Right atrium auricular region (tissue), 2 donors: Measurements from ENCODE around the gene TTC33. TPM values are rescaled to one million over a fixed set of nuclear protein-coding genes. Genes with fewer than 3 reads are reported as not detected.

ENCODE experiments used
- DNase-seq: peaks from one replicate; pipeline ENCODE4 v3.0.0-alpha.2; 2019; ENCODE audit warnings: low spot score
- H3K27ac ChIP-seq, 2 donors: fragments of 200-600 bp; sonication (generic); 1 replicate in 1 of 2; 2 replicates in 1 of 2; pipeline ENCODE4 v1.5.1; 2016 to 2019
- H3K27me3 ChIP-seq, 2 donors: fragments of 200-600 bp; sonication (generic); one replicate each; pipeline versions ENCODE4 v1.5.1 to v1.6.0; 2017 to 2019
- H3K36me3 ChIP-seq: fragments of 200-600 bp; sonication (generic); one replicate; pipeline ENCODE4 v1.5.1; 2016
- H3K4me1 ChIP-seq, 2 donors: fragments of 200-600 bp; sonication (generic); one replicate each; pipeline versions ENCODE4 v1.5.1 to v1.6.0; 2017 to 2019
- H3K4me3 ChIP-seq, 2 donors: fragments of 200-600 bp; sonication (generic); 1 replicate in 1 of 2; 2 replicates in 1 of 2; pipeline ENCODE4 v1.5.1; 2017 to 2019; ENCODE audit warnings: mild to moderate bottlenecking in 1 of 2, moderate library complexity in 1 of 2
- H3K9me3 ChIP-seq, 2 donors: fragments of 200-600 bp; sonication (generic); one replicate each; pipeline ENCODE4 v1.5.1; 2019
- total RNA-seq, 2 donors: library from RNA; depleted of rRNA; stranded (reverse); fragments of >200 nt; gene quantifications; one replicate each; pipeline ENCODE4 v1.1.0, GENCODE V29; 2016
- TF ChIP-seq, protein P1 (sequence below), 2 donors: fragments of 200-600 bp; sonication (generic); IDR thresholded peaks; one replicate each; pipeline ENCODE4 v1.5.1; 2019; ENCODE audit warnings: antibody characterized with exemption in 2 of 2

TTC33 gene
- total RNA-seq, 2 donors from 2014 or later = 10.2 to 16.7 TPM

DNA sequence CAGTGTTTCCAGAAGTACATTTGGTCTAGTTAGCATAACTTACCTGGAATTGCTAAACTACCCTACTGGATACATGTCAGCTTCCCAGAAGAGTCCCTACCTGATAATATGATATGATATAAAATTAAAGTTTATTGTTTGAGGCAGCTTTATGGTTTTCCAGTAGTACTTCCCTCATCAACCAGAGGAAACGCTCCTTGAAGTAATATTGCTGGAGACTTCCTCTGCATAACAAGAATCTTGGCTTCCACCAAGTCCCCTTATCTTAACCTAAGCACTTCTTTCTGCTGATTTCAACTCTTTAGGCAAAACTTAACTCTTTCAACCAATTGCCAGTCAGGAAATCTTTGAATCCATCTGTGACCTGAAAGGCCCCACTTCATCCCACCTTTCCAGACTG, 290.3 kb downstream of the TTC33 start:
- Histone ChIP-seq H3K27ac (no peak overlapping the region), H3K27me3 (no peaks in the 10 kb centered on the region), H3K4me3 (no peak overlapping the region), H3K4me1 (no peaks in the 10 kb centered on the region), H3K9me3 (peaks cover 0 to 11% of the 10 kb centered on the region in 2 donors), H3K36me3 (no peaks in the 10 kb centered on the region)
- no peak for DNase-seq
- TF ChIP-seq, protein P1, sequence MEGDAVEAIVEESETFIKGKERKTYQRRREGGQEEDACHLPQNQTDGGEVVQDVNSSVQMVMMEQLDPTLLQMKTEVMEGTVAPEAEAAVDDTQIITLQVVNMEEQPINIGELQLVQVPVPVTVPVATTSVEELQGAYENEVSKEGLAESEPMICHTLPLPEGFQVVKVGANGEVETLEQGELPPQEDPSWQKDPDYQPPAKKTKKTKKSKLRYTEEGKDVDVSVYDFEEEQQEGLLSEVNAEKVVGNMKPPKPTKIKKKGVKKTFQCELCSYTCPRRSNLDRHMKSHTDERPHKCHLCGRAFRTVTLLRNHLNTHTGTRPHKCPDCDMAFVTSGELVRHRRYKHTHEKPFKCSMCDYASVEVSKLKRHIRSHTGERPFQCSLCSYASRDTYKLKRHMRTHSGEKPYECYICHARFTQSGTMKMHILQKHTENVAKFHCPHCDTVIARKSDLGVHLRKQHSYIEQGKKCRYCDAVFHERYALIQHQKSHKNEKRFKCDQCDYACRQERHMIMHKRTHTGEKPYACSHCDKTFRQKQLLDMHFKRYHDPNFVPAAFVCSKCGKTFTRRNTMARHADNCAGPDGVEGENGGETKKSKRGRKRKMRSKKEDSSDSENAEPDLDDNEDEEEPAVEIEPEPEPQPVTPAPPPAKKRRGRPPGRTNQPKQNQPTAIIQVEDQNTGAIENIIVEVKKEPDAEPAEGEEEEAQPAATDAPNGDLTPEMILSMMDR (IDR thresholded peaks at IDR 0.05) = no peak

DNA sequence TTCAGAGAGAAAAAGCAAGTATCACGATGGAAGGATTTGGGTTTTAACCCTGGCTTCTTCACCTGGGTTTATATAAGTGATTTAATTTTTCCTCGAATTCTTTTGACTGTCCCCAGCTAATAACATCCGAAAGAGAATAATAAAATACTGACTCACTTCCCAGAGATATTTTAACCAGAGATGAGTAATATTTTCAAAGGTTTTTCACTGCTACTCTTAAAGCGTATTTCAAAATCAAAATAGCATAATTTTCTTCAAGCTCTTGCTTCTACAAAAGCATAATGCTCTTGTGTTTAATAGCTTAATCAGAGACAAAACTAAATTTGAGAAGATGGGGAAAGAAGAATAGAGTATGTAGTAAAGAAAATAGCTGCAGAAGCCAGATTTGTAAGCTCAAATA, 291.2 kb downstream of the TTC33 start:
- Histone ChIP-seq H3K27me3 (no peaks in the 10 kb centered on the region), H3K36me3 (no peaks in the 10 kb centered on the region)

More for the DNA sequence above, 291.2 kb downstream of the TTC33 start:
- no peak overlapping the region for H3K27ac ChIP-seq
- no peak overlapping the region for H3K4me3 ChIP-seq
- peaks cover 0 to 17% of the 10 kb centered on the region in 2 donors for H3K9me3 ChIP-seq
- TF ChIP-seq, protein P1 (IDR thresholded peaks at IDR 0.05) = no peak
- DNase-seq = no peak
- no peaks in the 10 kb centered on the region for H3K4me1 ChIP-seq

Other genes with a start within 250 kb of the TTC33 start
- gene PTGER4, start 76.0 kb downstream of the TTC33 start, total RNA-seq = 10 to 100 TPM in 1 of 2 donors, 1 to 10 TPM in 1; 7.3 to 22.0 TPM
- gene PRKAA1, start 42.4 kb upstream of the TTC33 start, total RNA-seq = 10 to 100 TPM; 43.0 to 52.5 TPM
- 10 to 100 TPM; 51.2 to 95.3 TPM for gene RPL37, start 79.3 kb upstream of the TTC33 start, total RNA-seq
- gene CARD6, start 85.4 kb upstream of the TTC33 start, total RNA-seq = 10 to 100 TPM in 1 of 2 donors, 1 to 10 TPM in 1; 8.0 to 10.8 TPM
- gene C7, start 153.5 kb upstream of the TTC33 start, total RNA-seq = 100 to 1,000 TPM; 176 to 687 TPM